NCI-H774 (cell line): Measurements from ENCODE around the gene DENND2A.
A peak's percentile ranks its signal among the peaks of the same experiment; 100 is the strongest.
"Not testable (repeated sequence)": the region's sequence is repeated elsewhere in the genome, so short reads cannot be mapped to it uniquely, and the experiment has no call there.

Experiments
- DNase-seq: peaks from one replicate; lab custom pipeline; 2025; lab: John Stamatoyannopoulos, UW

Gene DENND2A

GRCh38 chr7:140673063-140673773 lies 32.6 kb upstream of the DENND2A start:
- peak; percentile 49 for DNase-seq

GRCh38 chr7:140672382-140673062 lies 31.9 kb upstream of the DENND2A start, which contains the start of gene ADCK2:
Gene ADCK2 (plus strand): TSS chr7:140672945. CDS start chr7:140673331, 386 bp downstream.
- peak; percentile 44 for DNase-seq

- DNase-seq, result no peak
Measured at GRCh38 chr7:140671966-140672365, 31.4 kb upstream of the DENND2A start.

GRCh38 chr7:140670343-140670935 lies 29.8 kb upstream of the DENND2A start:
- no peak for DNase-seq

GRCh38 chr7:140669862-140670261 lies 29.2 kb upstream of the DENND2A start:
- DNase-seq, result not testable (repeated sequence)

- no peak for DNase-seq
Measured at GRCh38 chr7:140669352-140669751, 28.7 kb upstream of the DENND2A start.

- no peak for DNase-seq
Measured at GRCh38 chr7:140668641-140669040, 28.0 kb upstream of the DENND2A start.

- DNase-seq, result no peak
Measured at GRCh38 chr7:140667476-140667875, 26.9 kb upstream of the DENND2A start.

- not testable (repeated sequence) for DNase-seq
Measured at GRCh38 chr7:140662938-140663337, 22.3 kb upstream of the DENND2A start.

GRCh38 chr7:140661124-140661523 lies 20.5 kb upstream of the DENND2A start:
- peak; percentile 4 for DNase-seq

- DNase-seq, result no peak
Measured at GRCh38 chr7:140659856-140660255, 19.2 kb upstream of the DENND2A start.

- no peak for DNase-seq
Measured at GRCh38 chr7:140657891-140658290, 17.3 kb upstream of the DENND2A start.

- peak; percentile 23 for DNase-seq
Measured at GRCh38 chr7:140656548-140657515, 16.2 kb upstream of the DENND2A start.

GRCh38 chr7:140655511-140656408 lies 15.1 kb upstream of the DENND2A start:
- no peak for DNase-seq

- no peak for DNase-seq
Measured at GRCh38 chr7:140654661-140655060, 14.0 kb upstream of the DENND2A start.

- no peak for DNase-seq
Measured at GRCh38 chr7:140654109-140654387, 13.4 kb upstream of the DENND2A start.

GRCh38 chr7:140653319-140654108 lies 12.9 kb upstream of the DENND2A start:
- DNase-seq, result peak; percentile 76

- DNase-seq, result no peak
Measured at GRCh38 chr7:140650367-140650766, 9.8 kb upstream of the DENND2A start.

GRCh38 chr7:140649556-140650205 lies 9.1 kb upstream of the DENND2A start:
- no peak for DNase-seq
